Pancreas (tissue), 10 donors: ENCODE measurements around the gene LRP1B. TPM values are rescaled to one million over a fixed set of nuclear protein-coding genes. Genes with fewer than 3 reads are reported as not detected.

Experiments
- ATAC-seq, 4 donors: fragments of 200-7000 bp; cut with Tn5 transposase; one replicate each; pipeline versions ENCODE4 v1.8.0 to v1.9.1; 2020; ENCODE audit warnings: mild to moderate bottlenecking in 4 of 4, moderate library complexity in 4 of 4
- DNase-seq, 6 donors: peaks; one replicate each; pipeline ENCODE4 v3.0.0-alpha.2; 2020
- FAIRE-seq: peaks from 2 replicates; lab custom pipeline; 2012; peaks lifted over from hg19 to GRCh38; lab: Jason Lieb, UNC
- H3K27ac ChIP-seq, 4 donors: fragments of 200-600 bp; sonication (generic); 1 replicate in 3 of 4; 2 replicates in 1 of 4; pipeline versions ENCODE4 v1.5.0 to v1.8.0; 2020
- H3K27me3 ChIP-seq, 4 donors: fragments of 200-600 bp; one replicate each; pipeline ENCODE4 v1.8.0; 2021
- H3K36me3 ChIP-seq, 3 donors: fragments of 200-600 bp; sonication (generic) in 1 of 3; one replicate each; pipeline versions ENCODE4 v1.5.0 to v1.8.0; 2020 to 2021
- H3K4me1 ChIP-seq, 3 donors: fragments of 200-600 bp; one replicate each; pipeline ENCODE4 v1.8.0; 2021
- H3K4me3 ChIP-seq, 4 donors: fragments of 200-600 bp; sonication (generic) in 2 of 4; one replicate each; pipeline versions ENCODE4 v1.5.0 to v1.8.0; 2020 to 2021
- H3K9me3 ChIP-seq, 4 donors: fragments of 200-600 bp; one replicate each; pipeline ENCODE4 v1.8.0; 2021
- CTCF ChIP-seq, 4 donors: fragments of 200-600 bp; sonication (generic) in 3 of 4; IDR thresholded peaks; one replicate each; pipeline versions ENCODE4 v1.5.0 to v1.8.0; 2021; ENCODE audit warnings: antibody characterized with exemption in 4 of 4
- WGBS, 2 donors: extraction: QIAGEN DNeasy Blood & Tissue Kit; methylation state at CpG; one replicate each; pipeline ENCODE4 v1.1.7; 2013; 5-methylcytosine and 5-hydroxymethylcytosine counted together
- intact Hi-C, 3 donors: fragments of 100-400 bp; cut with DNase I; formaldehyde crosslinking; loops; one replicate each; pipeline versions ENCODE4 v1.11.1 to v1.14.2; 2022
- polyA plus RNA-seq, 2 donors: library from polyadenylated mRNA; stranded (reverse); fragments of 200-250 nt; gene quantifications; one replicate each; pipeline ENCODE4 v1.2.3, GENCODE V29; 2013
- total RNA-seq, 6 donors: library from RNA; stranded (reverse); fragmentation: NEBNext Ultra II Directional in 4 of 6; extraction: Animal tissue kit (Norgen Biotek cat#: 25700) in 4 of 6; gene quantifications; one replicate each; pipeline versions ENCODE4 v1.2.1 to v1.2.4, GENCODE V29; 2021 to 2023
- donor health status: healthy with polysubstance abuse.
- donor health status: DM: no; HTN: no; CAD: no; lungs with moderate emphysema.
- donor health status: DM: no; HTN: no; CAD: no.
- donor health status: control.
- donor health status: control.
- donor health status: Bipolar disorder and iron deficiency.
- donor health status: DM: yes; HTN: yes; CAD: no.
- donor health status: DM: no; HTN: no; CAD: no.
- donor health status: DM: no; HTN: no; CAD: no.
- donor health status: DM: yes; HTN: yes; CAD: no.

Gene LRP1B
- total and polyA plus RNA-seq, 8 donors: 0.06 to 0.55 (median 0.25) TPM

- no peak for FAIRE-seq
- no peaks in the 10 kb centered on the region for H3K36me3 ChIP-seq
- H3K27me3 ChIP-seq: no peaks in the 10 kb centered on the region
- H3K9me3 ChIP-seq: no peaks in the 10 kb centered on the region
- WGBS, 2 donors: 77 to 88% methylated on average over 4 of the region's 4 CpGs
- H3K27ac ChIP-seq: no peak overlapping the region
- no peak for ATAC-seq
- no peaks in the 10 kb centered on the region for H3K4me1 ChIP-seq
- H3K4me3 ChIP-seq: no peak overlapping the region
- intact Hi-C loops: no loop called here
- DNase-seq: no peak
- no peak for TF ChIP-seq CTCF (IDR thresholded peaks at IDR 0.05)
Measured at GRCh38 chr2:141599721-141600120, 531.1 kb downstream of the LRP1B start.

GRCh38 chr2:141598982-141599381 lies 531.8 kb downstream of the LRP1B start:
- Histone ChIP-seq H3K4me3 (no peak overlapping the region), H3K27me3 (no peaks in the 10 kb centered on the region), H3K4me1 (no peaks in the 10 kb centered on the region), H3K9me3 (no peaks in the 10 kb centered on the region), H3K36me3 (no peaks in the 10 kb centered on the region), H3K27ac (no peak overlapping the region)
- DNase-seq (no peak), FAIRE-seq (no peak), ATAC-seq (no peak)
- WGBS, 2 donors: 0 to 32% methylated on average over 1 to 2 of the region's 2 CpGs
- intact Hi-C loops: no loop called here
- TF ChIP-seq CTCF (IDR thresholded peaks at IDR 0.05): no peak

- Histone ChIP-seq H3K27me3 (no peaks in the 10 kb centered on the region), H3K36me3 (no peaks in the 10 kb centered on the region), H3K9me3 (no peaks in the 10 kb centered on the region), H3K27ac (no peak overlapping the region), H3K4me3 (no peak overlapping the region), H3K4me1 (no peaks in the 10 kb centered on the region)
- whole genome bisulfite sequencing, 2 donors: 87 to 92% methylated on average over 3 of the region's 3 CpGs
- TF ChIP-seq CTCF (IDR thresholded peaks at IDR 0.05): no peak
- DNase-seq (no peak), FAIRE-seq (no peak), ATAC-seq (no peak)
- intact Hi-C loops: no loop called here
Measured at GRCh38 chr2:141595316-141595920, 535.4 kb downstream of the LRP1B start.

- Histone ChIP-seq H3K27me3 (no peaks in the 10 kb centered on the region), H3K4me3 (no peak overlapping the region), H3K27ac (no peak overlapping the region), H3K9me3 (no peaks in the 10 kb centered on the region), H3K36me3 (no peaks in the 10 kb centered on the region), H3K4me1 (no peaks in the 10 kb centered on the region)
- ATAC-seq (no peak), FAIRE-seq (no peak), DNase-seq (no peak)
- WGBS, 2 donors: 51 to 93% methylated on average over 3 of the region's 3 CpGs
- intact Hi-C loops: no loop called here
- TF ChIP-seq CTCF (IDR thresholded peaks at IDR 0.05): no peak
Measured at GRCh38 chr2:141591787-141592186, 539.0 kb downstream of the LRP1B start.

- DNase-seq (no peak), ATAC-seq (no peak), FAIRE-seq (no peak)
- TF ChIP-seq CTCF (IDR thresholded peaks at IDR 0.05): no peak
- H3K27ac ChIP-seq: no peak overlapping the region
- intact Hi-C loops: no loop called here
- no peaks in the 10 kb centered on the region for H3K4me1 ChIP-seq
- WGBS, 2 donors: 79 to 85% methylated on average over 5 of the region's 5 CpGs
- H3K4me3 ChIP-seq: no peak overlapping the region
- no peaks in the 10 kb centered on the region for H3K27me3 ChIP-seq
- no peaks in the 10 kb centered on the region for H3K36me3 ChIP-seq
- no peaks in the 10 kb centered on the region for H3K9me3 ChIP-seq
Measured at GRCh38 chr2:141590620-141591019, 540.2 kb downstream of the LRP1B start.
